Smooth muscle cell (in vitro differentiated cells): Measurements from ENCODE around the gene AP4B1. TPM values are rescaled to one million over a fixed set of nuclear protein-coding genes. Genes with fewer than 3 reads are reported as not detected.

Experiments
- DNase-seq: peaks from one replicate; lab custom pipeline; 2025; ENCODE audit not compliant: unreplicated experiment; lab: John Stamatoyannopoulos, UW
- H2AFZ ChIP-seq: fragments of 200-600 bp; sonication (generic); 2 replicates; pipeline ENCODE4 v1.6.0; 2016; ENCODE audit warnings: antibody characterized with exemption, low read depth, mild to moderate bottlenecking
- H3F3A ChIP-seq: fragments of 200-600 bp; sonication (generic); 2 replicates; pipeline ENCODE4 v1.6.0; 2017; ENCODE audit warnings: antibody characterized with exemption, low read depth
- H3K27ac ChIP-seq: fragments of 200-600 bp; sonication (generic); 2 replicates; pipeline ENCODE4 v1.5.1; 2016; ENCODE audit warnings: low read depth, mild to moderate bottlenecking
- H3K27me3 ChIP-seq: fragments of 200-600 bp; sonication (generic); 2 replicates; pipeline ENCODE4 v1.6.1; 2016; ENCODE audit warnings: low read depth, mild to moderate bottlenecking
- H3K36me3 ChIP-seq: fragments of 200-600 bp; sonication (generic); 2 replicates; pipeline ENCODE4 v1.5.1; 2016; ENCODE audit warnings: low read depth
- H3K4me1 ChIP-seq: fragments of 200-600 bp; sonication (generic); 2 replicates; pipeline ENCODE4 v1.5.1; 2016; ENCODE audit warnings: low read depth
- H3K4me2 ChIP-seq: fragments of 200-600 bp; sonication (generic); 2 replicates; pipeline ENCODE4 v1.6.0; 2016; ENCODE audit warnings: mild to moderate bottlenecking
- H3K4me3 ChIP-seq: fragments of 200-600 bp; sonication (generic); 2 replicates; pipeline ENCODE4 v1.5.1; 2016; ENCODE audit warnings: mild to moderate bottlenecking
- H3K79me2 ChIP-seq: fragments of 200-600 bp; sonication (generic); 2 replicates; pipeline ENCODE4 v1.6.0; 2016; ENCODE audit warnings: low read depth, mild to moderate bottlenecking
- H3K9ac ChIP-seq: fragments of 200-600 bp; sonication (generic); 2 replicates; pipeline ENCODE4 v1.6.0; 2016; ENCODE audit warnings: low read depth
- H3K9me3 ChIP-seq: fragments of 200-600 bp; sonication (generic); replicated peaks from 2 replicates; pipeline ENCODE4 v1.5.1; 2016; ENCODE audit warnings: low read depth
- H4K20me1 ChIP-seq: fragments of 200-600 bp; sonication (generic); 2 replicates; pipeline ENCODE4 v1.6.0; 2016; ENCODE audit warnings: low read depth
- WGBS: methylation state at CpG from one replicate; pipeline ENCODE4 v1.1.7; 2016; ENCODE audit warnings: low lambda C conversion rate; 5-methylcytosine and 5-hydroxymethylcytosine counted together
- polyA plus RNA-seq: library from polyadenylated mRNA; unstranded; fragments of >200 nt; fragmentation: Nextera tagmentation; extraction: Ambion mirVana; gene quantifications from 2 replicates; pipeline ENCODE4 v1.2.1, GENCODE V29; 2016
- total RNA-seq: library from RNA; depleted of rRNA; stranded (reverse); fragments of >200 nt; gene quantifications from 2 replicates; pipeline ENCODE4 v1.2.3, GENCODE V29; 2014
- TF ChIP-seq, protein P1 (sequence below): fragments of 200-600 bp; sonication (generic); IDR thresholded peaks from 2 replicates; pipeline ENCODE4 v1.5.1; 2017; ENCODE audit warnings: borderline replicate concordance, mild to moderate bottlenecking, antibody characterized with exemption; ENCODE audit not compliant: insufficient read depth, poor library complexity, severe bottlenecking

Gene AP4B1
- total and polyA plus RNA-seq, 2 experiments from 2014 or later, result 11.6 to 17.3 TPM

DNA sequence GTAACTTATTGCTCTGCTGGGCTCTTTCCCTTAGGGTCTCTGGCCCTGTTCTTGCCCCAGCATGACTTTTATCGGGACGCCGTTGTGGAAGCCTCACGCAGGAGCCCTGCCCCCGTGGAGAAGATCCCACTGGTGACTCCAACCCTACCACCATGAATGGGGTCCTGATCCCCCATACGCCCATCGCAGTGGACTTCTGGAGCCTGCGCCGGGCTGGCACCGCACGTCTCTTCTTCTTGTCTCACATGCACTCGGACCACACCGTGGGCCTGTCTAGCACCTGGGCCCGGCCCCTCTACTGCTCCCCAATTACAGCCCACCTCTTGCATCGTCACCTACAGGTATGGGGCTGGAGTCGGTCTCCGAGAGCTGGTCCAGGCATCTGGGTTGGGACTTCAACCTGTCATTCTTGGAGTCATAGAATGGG is 849 bp upstream of the AP4B1 start:
- Histone ChIP-seq H3K79me2 (peaks cover 10% of the 10 kb centered on the region), H4K20me1 (no peaks in the 10 kb centered on the region), H3K4me2 (peak overlapping the region; percentile 98), H3K27me3 (no peaks in the 10 kb centered on the region), H2AFZ (peak overlapping the region; percentile 79), H3F3A (peaks cover 4% of the 10 kb centered on the region), H3K4me1 (peaks cover 7% of the 10 kb centered on the region), H3K4me3 (peak overlapping the region; percentile 75), H3K27ac (peak overlapping the region; percentile 81), H3K9me3 (no peaks in the 10 kb centered on the region), H3K36me3 (no peaks in the 10 kb centered on the region), H3K9ac (peak overlapping the region; percentile 75)
- DNase-seq, result no peak
- WGBS, result 2% methylated on average over 17 of the region's 17 CpGs
- TF ChIP-seq, protein P1, sequence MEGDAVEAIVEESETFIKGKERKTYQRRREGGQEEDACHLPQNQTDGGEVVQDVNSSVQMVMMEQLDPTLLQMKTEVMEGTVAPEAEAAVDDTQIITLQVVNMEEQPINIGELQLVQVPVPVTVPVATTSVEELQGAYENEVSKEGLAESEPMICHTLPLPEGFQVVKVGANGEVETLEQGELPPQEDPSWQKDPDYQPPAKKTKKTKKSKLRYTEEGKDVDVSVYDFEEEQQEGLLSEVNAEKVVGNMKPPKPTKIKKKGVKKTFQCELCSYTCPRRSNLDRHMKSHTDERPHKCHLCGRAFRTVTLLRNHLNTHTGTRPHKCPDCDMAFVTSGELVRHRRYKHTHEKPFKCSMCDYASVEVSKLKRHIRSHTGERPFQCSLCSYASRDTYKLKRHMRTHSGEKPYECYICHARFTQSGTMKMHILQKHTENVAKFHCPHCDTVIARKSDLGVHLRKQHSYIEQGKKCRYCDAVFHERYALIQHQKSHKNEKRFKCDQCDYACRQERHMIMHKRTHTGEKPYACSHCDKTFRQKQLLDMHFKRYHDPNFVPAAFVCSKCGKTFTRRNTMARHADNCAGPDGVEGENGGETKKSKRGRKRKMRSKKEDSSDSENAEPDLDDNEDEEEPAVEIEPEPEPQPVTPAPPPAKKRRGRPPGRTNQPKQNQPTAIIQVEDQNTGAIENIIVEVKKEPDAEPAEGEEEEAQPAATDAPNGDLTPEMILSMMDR, result no peak

DNA sequence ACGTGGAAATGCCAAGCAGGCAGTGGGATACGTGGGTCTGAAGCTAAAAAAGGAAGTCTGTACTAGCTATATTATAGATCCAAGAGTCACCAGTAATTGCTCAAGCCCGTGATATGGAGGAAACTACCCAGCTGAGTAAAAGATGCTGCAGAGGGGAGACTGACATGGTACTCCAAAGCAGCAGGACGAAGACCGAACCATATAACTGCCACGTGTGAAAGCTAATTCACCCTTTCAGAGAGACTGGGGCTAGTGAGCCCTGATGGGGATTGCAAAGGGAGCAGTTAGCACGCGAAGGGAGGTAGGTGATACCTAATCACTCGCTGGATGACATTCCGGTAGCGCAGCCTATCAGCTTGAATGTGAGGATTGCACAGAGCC is 316 bp downstream of the AP4B1 start:
- Histone ChIP-seq H3K36me3 (no peaks in the 10 kb centered on the region), H3K9me3 (no peaks in the 10 kb centered on the region), H3K27me3 (no peaks in the 10 kb centered on the region), H3K9ac (peak overlapping the region; percentile 63), H3K79me2 (peaks cover 10% of the 10 kb centered on the region), H3K27ac (peak overlapping the region; percentile 81), H2AFZ (peak overlapping the region; percentile 89), H3K4me3 (peak overlapping the region; percentile 75), H4K20me1 (no peaks in the 10 kb centered on the region), H3K4me1 (peaks cover 7% of the 10 kb centered on the region), H3K4me2 (peak overlapping the region; percentile 85), H3F3A (peaks cover 4% of the 10 kb centered on the region)
- TF ChIP-seq, protein P1, result no peak
- under 1% methylated on average over 11 of the region's 11 CpGs for WGBS
- DNase-seq, result no peak

DNA sequence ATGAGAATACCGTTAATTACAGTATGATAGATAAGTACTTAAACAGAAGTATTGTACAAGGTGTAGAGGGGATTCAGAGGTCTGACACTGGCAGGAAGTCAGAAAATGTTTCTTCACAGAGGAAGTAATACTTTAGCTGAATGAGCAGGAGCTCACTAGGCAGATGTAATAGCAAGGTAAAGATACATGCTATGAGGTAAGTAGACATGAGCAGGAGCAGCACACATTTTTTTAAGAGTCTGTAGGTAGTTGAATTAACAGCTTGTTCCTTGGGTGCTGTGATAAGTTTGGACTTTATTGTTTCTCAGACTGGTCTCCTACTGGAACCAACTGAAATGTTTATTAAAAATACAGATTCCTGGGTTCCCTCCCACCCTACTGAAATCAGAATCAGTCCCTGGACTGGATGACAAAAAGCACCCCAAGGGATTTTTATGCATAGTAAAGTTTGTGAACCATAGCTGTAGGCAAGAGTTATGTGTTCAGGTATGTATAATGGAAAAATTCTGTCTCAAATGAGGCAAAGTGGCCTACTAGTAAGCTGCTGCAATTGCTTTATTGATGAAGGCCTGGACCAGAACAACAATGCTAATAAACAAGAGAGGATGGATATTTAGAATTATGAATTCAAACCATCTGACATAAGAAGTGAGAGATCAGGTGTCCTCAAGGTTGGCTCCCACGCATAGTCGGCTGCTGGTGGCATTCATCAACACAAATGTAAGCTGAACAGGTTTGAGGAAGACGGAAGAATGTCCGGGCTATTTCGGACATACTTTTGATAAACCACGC is 902 bp downstream of the AP4B1 start:
- Histone ChIP-seq H3K27me3 (no peaks in the 10 kb centered on the region), H3K27ac (peak overlapping the region; percentile 81), H3F3A (peaks cover 4% of the 10 kb centered on the region), H3K9ac (peak overlapping the region; percentile 63), H3K4me3 (peak overlapping the region; percentile 75), H3K36me3 (no peaks in the 10 kb centered on the region), H3K4me2 (peak overlapping the region; percentile 85), H3K79me2 (peaks cover 10% of the 10 kb centered on the region), H3K9me3 (no peaks in the 10 kb centered on the region), H2AFZ (no peak overlapping the region), H4K20me1 (no peaks in the 10 kb centered on the region), H3K4me1 (peaks cover 7% of the 10 kb centered on the region)
- TF ChIP-seq, protein P1, result no peak
- DNase-seq, result no peak
- 52% methylated on average over 7 of the region's 7 CpGs for WGBS

DNA sequence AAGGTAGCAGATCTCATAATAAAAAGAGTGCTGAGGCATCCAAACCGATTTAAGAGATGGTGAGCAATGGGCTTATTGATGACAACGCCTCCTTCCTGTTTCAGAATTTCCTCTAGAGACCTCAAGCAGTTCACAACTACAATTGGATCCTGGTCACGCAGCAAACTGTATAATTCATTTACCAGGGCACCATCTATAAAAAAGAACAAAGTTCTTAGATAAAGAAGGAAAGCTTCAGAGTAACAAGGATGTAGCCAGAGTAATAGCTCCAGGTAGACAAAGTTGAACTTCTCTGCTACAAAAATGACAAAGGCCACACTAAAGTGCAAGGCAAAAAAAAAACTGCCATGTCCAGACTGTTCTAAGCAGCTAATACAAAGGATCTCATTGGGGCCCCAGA is 3.4 kb downstream of the AP4B1 start:
- peaks cover 8% of the 10 kb centered on the region for H3K79me2 ChIP-seq
- H2AFZ ChIP-seq, result no peak overlapping the region
- H3K4me2 ChIP-seq, result no peak overlapping the region
- H3F3A ChIP-seq, result peaks cover 4% of the 10 kb centered on the region
- no peak overlapping the region for H3K4me3 ChIP-seq
- H4K20me1 ChIP-seq, result no peaks in the 10 kb centered on the region
- no peak overlapping the region for H3K9ac ChIP-seq
- WGBS, result 97% methylated on average over 3 of the region's 3 CpGs
- TF ChIP-seq, protein P1, result no peak
- H3K27ac ChIP-seq, result no peak overlapping the region
- peaks cover 6% of the 10 kb centered on the region for H3K36me3 ChIP-seq
- peaks cover 7% of the 10 kb centered on the region for H3K4me1 ChIP-seq
- H3K27me3 ChIP-seq, result no peaks in the 10 kb centered on the region
- H3K9me3 ChIP-seq, result no peaks in the 10 kb centered on the region
- no peak for DNase-seq
